Neural cell (in vitro differentiated cells): ENCODE measurements around the gene FOXD4L3. TPM values are rescaled to one million over a fixed set of nuclear protein-coding genes. Genes with fewer than 3 reads are reported as not detected.
"Not testable (repeated sequence)": the region's sequence is repeated elsewhere in the genome, so short reads cannot be mapped to it uniquely, and the experiment has no call there.

Experiments
- H2AFZ ChIP-seq: fragments of 200-600, 300-800 bp; sonication (generic), shearing (Covaris generic); 2 replicates; pipeline ENCODE4 v1.6.0; 2014; ENCODE audit warnings: low read depth, mild to moderate bottlenecking, antibody characterized with exemption, low read length, moderate library complexity
- H3F3A ChIP-seq: fragments of 200-600 bp; shearing (Covaris generic); 2 replicates; pipeline ENCODE4 v1.6.1; 2016; ENCODE audit warnings: mild to moderate bottlenecking, moderate library complexity, mixed read lengths, antibody characterized with exemption, low read length; ENCODE audit not compliant: insufficient read depth, poor library complexity, severe bottlenecking
- H3K27ac ChIP-seq: fragments of 200-600, 300-800 bp; sonication (generic), shearing (Covaris generic); 2 replicates; pipeline ENCODE4 v1.5.1; 2014; ENCODE audit warnings: mild to moderate bottlenecking, low read length, moderate library complexity
- H3K27me3 ChIP-seq: fragments of 300-800, 200-600 bp; sonication (generic), shearing (Covaris generic); 2 replicates; pipeline ENCODE4 v1.6.0; 2014; ENCODE audit warnings: mild to moderate bottlenecking, low read depth, low read length, moderate library complexity; ENCODE audit not compliant: insufficient read depth
- H3K36me3 ChIP-seq: fragments of 300-800, 200-600 bp; sonication (generic), shearing (Covaris generic); 2 replicates; pipeline ENCODE4 v1.5.1; 2014; ENCODE audit warnings: mild to moderate bottlenecking, antibody characterized with exemption, low read length, moderate library complexity; ENCODE audit not compliant: insufficient read depth
- H3K4me2 ChIP-seq: fragments of 300-800, 200-600 bp; sonication (generic), shearing (Covaris generic); 2 replicates; pipeline ENCODE4 v1.6.0; 2014; ENCODE audit warnings: mild to moderate bottlenecking, low read length
- H3K4me3 ChIP-seq: fragments of 300-800, 200-600 bp; sonication (generic), shearing (Covaris generic); 2 replicates; pipeline ENCODE4 v1.5.1; 2014; ENCODE audit warnings: mild to moderate bottlenecking, low read length, moderate library complexity
- H3K79me2 ChIP-seq: fragments of 200-600 bp; shearing (Covaris generic); replicated peaks from 2 replicates; pipeline ENCODE4 v1.6.0; 2014; ENCODE audit warnings: mild to moderate bottlenecking, low read length, moderate library complexity; ENCODE audit not compliant: insufficient read depth
- H3K9ac ChIP-seq: fragments of 300-800, 200-600 bp; sonication (generic), shearing (Covaris generic); 2 replicates; pipeline ENCODE4 v1.6.1; 2016; ENCODE audit warnings: mild to moderate bottlenecking, low read length, mixed read lengths
- H3K9me2 ChIP-seq: fragments of 200-600 bp; shearing (Covaris generic); 2 replicates; pipeline ENCODE4 v1.6.1; 2016; ENCODE audit warnings: mild to moderate bottlenecking, low read length, mixed read lengths; ENCODE audit not compliant: insufficient read depth
- H3K9me3 ChIP-seq: fragments of 200-600, 300-800 bp; sonication (generic), shearing (Covaris generic); 2 replicates; pipeline ENCODE4 v1.6.1; 2016; ENCODE audit warnings: mild to moderate bottlenecking, mixed run types, low read length, moderate library complexity, mixed read lengths
- H4K20me1 ChIP-seq: fragments of 200-600 bp; shearing (Covaris generic); 2 replicates; pipeline ENCODE4 v1.6.1; 2016; ENCODE audit warnings: mild to moderate bottlenecking, mixed run types; ENCODE audit not compliant: insufficient read depth
- polyA plus RNA-seq: library from polyadenylated mRNA; depleted of rRNA; stranded (reverse); fragments of >200 nt; gene quantifications from 2 replicates; pipeline ENCODE4 v1.2.3, GENCODE V29; 2014

FOXD4L3 gene
- polyA plus RNA-seq, 1 donor from 2014 or later, result not detected

- not testable (repeated sequence) for H3K27ac ChIP-seq, H4K20me1 ChIP-seq, H3F3A ChIP-seq, H3K36me3 ChIP-seq, H3K27me3 ChIP-seq, H3K9ac ChIP-seq, H3K9me3 ChIP-seq, H3K4me3 ChIP-seq, H3K4me2 ChIP-seq, H3K9me2 ChIP-seq, H2AFZ ChIP-seq, H3K79me2 ChIP-seq
Measured at GRCh38 chr9:68307654-68308053, 5.0 kb downstream of the FOXD4L3 start.

DNA sequence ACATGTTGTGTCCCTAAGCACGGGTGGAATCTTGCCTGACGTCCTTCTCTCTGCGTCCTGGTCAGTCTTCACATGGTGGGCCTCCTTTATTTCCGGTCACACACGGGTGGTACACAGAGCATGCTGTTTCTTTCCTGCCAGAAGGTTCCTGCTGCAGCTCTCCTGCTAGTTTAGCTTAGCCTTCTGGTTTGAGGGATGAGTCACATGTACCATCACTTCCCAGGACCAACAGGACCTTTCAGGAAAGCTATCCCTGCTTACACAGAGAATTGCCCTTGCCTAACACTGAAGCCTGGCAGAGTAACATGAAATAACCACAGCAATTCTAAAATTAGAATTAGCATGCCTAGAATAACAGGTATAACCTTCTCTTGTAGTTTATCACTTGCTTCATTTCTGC is 8.5 kb downstream of the FOXD4L3 start:
- not testable (repeated sequence) for H3K36me3 ChIP-seq, H4K20me1 ChIP-seq, H3K79me2 ChIP-seq, H3F3A ChIP-seq, H2AFZ ChIP-seq, H3K4me2 ChIP-seq, H3K27ac ChIP-seq, H3K27me3 ChIP-seq, H3K9me3 ChIP-seq, H3K4me3 ChIP-seq, H3K9me2 ChIP-seq, H3K9ac ChIP-seq

DNA sequence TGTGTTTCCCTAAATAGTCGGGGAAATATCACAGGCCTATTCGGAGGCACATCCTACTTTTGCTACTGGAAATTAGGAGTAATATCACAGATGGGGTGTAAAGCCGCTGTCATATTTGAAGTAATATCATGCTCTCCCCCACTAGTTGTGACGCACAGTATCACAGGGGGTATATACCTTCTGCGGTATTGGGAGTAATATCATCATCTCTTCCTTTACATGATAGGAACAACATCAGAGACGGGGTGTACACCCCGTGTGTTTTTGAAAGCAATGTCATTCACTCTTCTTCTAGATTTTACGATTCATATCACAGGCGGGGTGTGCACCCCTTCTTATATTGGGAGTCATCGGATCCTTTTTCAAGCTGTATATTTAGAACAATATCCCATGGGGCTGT is 15.5 kb downstream of the FOXD4L3 start:
- not testable (repeated sequence) for H3K9me2 ChIP-seq, H3K4me2 ChIP-seq, H3K9me3 ChIP-seq, H3K9ac ChIP-seq, H3K4me3 ChIP-seq, H3K79me2 ChIP-seq, H3F3A ChIP-seq, H3K27me3 ChIP-seq, H2AFZ ChIP-seq, H3K27ac ChIP-seq, H4K20me1 ChIP-seq, H3K36me3 ChIP-seq

DNA sequence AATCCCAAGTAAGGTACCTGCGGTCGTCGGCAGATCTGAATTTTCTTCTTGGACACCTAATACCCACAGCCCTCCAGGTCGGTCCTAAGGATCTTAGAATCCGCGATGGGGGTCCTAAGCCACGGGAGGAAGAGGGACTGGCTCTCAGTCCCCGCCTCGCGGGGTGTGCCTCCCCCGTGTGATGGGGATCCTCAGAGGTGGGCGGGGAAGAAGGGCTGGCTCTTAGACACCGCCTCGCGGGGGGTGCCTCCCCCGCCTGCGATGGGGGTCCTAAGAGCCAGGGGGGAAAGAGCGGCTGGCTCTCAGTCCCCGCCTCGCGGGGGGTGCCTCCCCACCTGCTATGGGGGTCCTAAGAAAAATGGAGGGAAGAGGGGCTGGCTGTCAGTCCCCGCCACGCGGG is 21.1 kb downstream of the FOXD4L3 start:
- not testable (repeated sequence) for H3K36me3 ChIP-seq, H3K27ac ChIP-seq

DNA sequence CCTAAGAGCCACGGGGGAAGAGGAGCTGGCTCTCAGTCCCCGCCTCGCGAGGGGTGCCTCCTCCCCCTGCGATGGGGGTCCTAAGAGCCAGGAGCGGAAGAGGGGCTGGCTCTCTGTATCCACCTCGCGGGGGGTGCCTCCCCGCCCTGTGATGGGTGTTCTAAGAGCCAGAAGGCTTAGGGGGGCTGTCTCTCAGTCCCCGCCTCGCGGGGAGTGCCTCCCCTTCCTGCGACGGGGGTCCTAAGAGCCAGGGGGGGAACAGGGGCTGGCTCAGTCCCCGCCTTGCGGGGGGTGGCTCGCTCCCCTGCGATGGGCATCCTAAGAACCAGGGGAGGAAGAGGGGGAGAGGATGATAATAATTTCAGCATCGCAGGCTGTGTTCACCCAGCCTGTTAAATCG is 21.9 kb downstream of the FOXD4L3 start:
- H3K9me2 ChIP-seq, H3K27ac ChIP-seq, H3K9ac ChIP-seq, H3F3A ChIP-seq, H3K4me2 ChIP-seq, H3K4me3 ChIP-seq, H3K27me3 ChIP-seq, H3K36me3 ChIP-seq, H3K79me2 ChIP-seq, H3K9me3 ChIP-seq, H2AFZ ChIP-seq, H4K20me1 ChIP-seq: not testable (repeated sequence)

More for the DNA sequence above, 21.1 kb downstream of the FOXD4L3 start:
- not testable (repeated sequence) for H3K9ac ChIP-seq, H3K9me2 ChIP-seq, H3K79me2 ChIP-seq, H3F3A ChIP-seq, H3K9me3 ChIP-seq, H2AFZ ChIP-seq, H3K4me2 ChIP-seq, H3K4me3 ChIP-seq, H3K27me3 ChIP-seq, H4K20me1 ChIP-seq

DNA sequence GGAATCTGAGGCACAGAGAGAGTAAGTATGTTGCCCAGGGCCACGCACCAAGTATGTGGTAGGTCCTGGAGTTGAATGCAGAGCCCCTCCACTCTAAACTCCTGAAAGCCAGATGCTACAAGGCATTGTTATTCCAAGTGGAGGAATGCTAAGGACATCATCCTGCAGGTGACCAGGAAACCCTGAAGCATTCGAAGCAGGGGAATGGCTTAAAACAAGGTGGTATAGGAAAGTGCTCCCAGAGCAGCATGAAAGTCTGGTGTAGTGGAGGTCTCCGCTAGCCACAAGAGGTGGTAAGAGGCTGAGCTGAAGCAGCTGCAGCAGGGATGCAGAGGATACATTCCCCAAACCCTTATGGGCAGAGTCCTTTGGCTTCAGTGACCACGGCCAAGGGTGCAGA is 26.4 kb downstream of the FOXD4L3 start:
- H2AFZ ChIP-seq, H3K9me3 ChIP-seq, H3K27me3 ChIP-seq, H3K9ac ChIP-seq, H4K20me1 ChIP-seq, H3K9me2 ChIP-seq, H3K36me3 ChIP-seq, H3K79me2 ChIP-seq, H3K4me3 ChIP-seq, H3K27ac ChIP-seq, H3K4me2 ChIP-seq, H3F3A ChIP-seq: not testable (repeated sequence)

- not testable (repeated sequence) for H3K9me3 ChIP-seq, H3F3A ChIP-seq, H3K27me3 ChIP-seq, H3K36me3 ChIP-seq, H3K4me2 ChIP-seq, H2AFZ ChIP-seq, H3K27ac ChIP-seq, H3K9ac ChIP-seq, H3K4me3 ChIP-seq, H3K9me2 ChIP-seq, H3K79me2 ChIP-seq, H4K20me1 ChIP-seq
Measured at GRCh38 chr9:68330531-68331173, 28.0 kb downstream of the FOXD4L3 start.

- H3K79me2 ChIP-seq, H4K20me1 ChIP-seq, H3K36me3 ChIP-seq, H3K27ac ChIP-seq, H2AFZ ChIP-seq, H3K9me2 ChIP-seq, H3K27me3 ChIP-seq, H3F3A ChIP-seq, H3K4me2 ChIP-seq, H3K4me3 ChIP-seq, H3K9ac ChIP-seq, H3K9me3 ChIP-seq: not testable (repeated sequence)
Measured at GRCh38 chr9:68332122-68332521, 29.5 kb downstream of the FOXD4L3 start.
